Activated naive CD4-positive, alpha-beta T cell treated with anti-CD3 and anti-CD28 coated beads, Interleukin-2, amount 50 U/mL, for 72 hours (primary cell): ENCODE measurements around the gene TRDMT1. TPM values are rescaled to one million over a fixed set of nuclear protein-coding genes. Genes with fewer than 3 reads are reported as not detected.

Experiments used
- ATAC-seq, 2 donors: fragments of 150-1000 bp; cut with Tn5 transposase; 2 replicates each; pipeline ENCODE4 v1.10.0; 2021; ENCODE audit warnings: mild to moderate bottlenecking in 2 of 2, moderate library complexity in 2 of 2
- DNase-seq, 2 donors: peaks; one replicate each; pipeline ENCODE4 v3.0.0; 2021 to 2022; ENCODE audit warnings: low spot score in 2 of 2
- H3K27ac Mint-ChIP-seq, 2 donors: one replicate each; pipeline ENCODE4 v1.8.0; 2022; ENCODE audit warnings: mild to moderate bottlenecking in 2 of 2, mixed read lengths in 2 of 2
- H3K36me3 Mint-ChIP-seq, 2 donors: one replicate each; pipeline ENCODE4 v1.8.0; 2022; ENCODE audit warnings: mixed read lengths in 2 of 2
- H3K9me3 Mint-ChIP-seq, 2 donors: one replicate each; pipeline ENCODE4 v1.8.0; 2022; ENCODE audit warnings: mixed read lengths in 2 of 2
- total RNA-seq, 2 donors: library from RNA; stranded (reverse); gene quantifications; one replicate each; pipeline ENCODE4 v1.2.3, GENCODE V29; 2022

Gene TRDMT1
- total RNA-seq, 2 donors from 2014 or later, result 7.1 to 9.4 TPM

- no peak for DNase-seq
- peaks cover 0 to 4% of the 10 kb centered on the region in 2 donors for H3K36me3 Mint-ChIP-seq
- no peak for ATAC-seq
- peak overlapping the region; percentile 99 for H3K27ac Mint-ChIP-seq
- H3K9me3 Mint-ChIP-seq, result no peaks in the 10 kb centered on the region
These were observed 1.2 kb downstream of the TRDMT1 start for GRCh38 chr10:17200001-17200911.

GRCh38 chr10:17199351-17199804 lies 2.1 kb downstream of the TRDMT1 start:
- Mint-ChIP-seq H3K36me3 (peaks cover 0 to 4% of the 10 kb centered on the region in 2 donors), H3K27ac (no peak overlapping the region), H3K9me3 (no peaks in the 10 kb centered on the region)
- ATAC-seq, result no peak
- no peak for DNase-seq

GRCh38 chr10:17196573-17196972 lies 4.9 kb downstream of the TRDMT1 start:
- H3K9me3 Mint-ChIP-seq, result no peaks in the 10 kb centered on the region
- ATAC-seq (no peak), DNase-seq (no peak)
- peaks cover 0 to 4% of the 10 kb centered on the region in 2 donors for H3K36me3 Mint-ChIP-seq
- no peak overlapping the region for H3K27ac Mint-ChIP-seq

GRCh38 chr10:17196045-17196444 lies 5.4 kb downstream of the TRDMT1 start:
- Mint-ChIP-seq H3K36me3 (peaks cover 0 to 2% of the 10 kb centered on the region in 2 donors), H3K27ac (no peak overlapping the region), H3K9me3 (no peaks in the 10 kb centered on the region)
- DNase-seq (no peak), ATAC-seq (no peak)

- H3K27ac Mint-ChIP-seq, result no peak overlapping the region
- H3K36me3 Mint-ChIP-seq, result no peaks in the 10 kb centered on the region
- H3K9me3 Mint-ChIP-seq, result no peaks in the 10 kb centered on the region
- DNase-seq (no peak), ATAC-seq (no peak)
These were observed 6.4 kb downstream of the TRDMT1 start for GRCh38 chr10:17195083-17195482.

- peak overlapping the region in 1 of 2 donors; percentile 17 for H3K27ac Mint-ChIP-seq
- H3K9me3 Mint-ChIP-seq, result no peaks in the 10 kb centered on the region
- H3K36me3 Mint-ChIP-seq, result no peaks in the 10 kb centered on the region
- DNase-seq, result no peak
- ATAC-seq, result no peak
These were observed 10.9 kb downstream of the TRDMT1 start for GRCh38 chr10:17190602-17191001.

- ATAC-seq (no peak), DNase-seq (no peak)
- H3K27ac Mint-ChIP-seq, result no peak overlapping the region
- no peaks in the 10 kb centered on the region for H3K36me3 Mint-ChIP-seq
- H3K9me3 Mint-ChIP-seq, result no peaks in the 10 kb centered on the region
These were observed 12.8 kb downstream of the TRDMT1 start for GRCh38 chr10:17188644-17189172.

- Mint-ChIP-seq H3K36me3 (no peaks in the 10 kb centered on the region), H3K9me3 (no peaks in the 10 kb centered on the region), H3K27ac (no peak overlapping the region)
- DNase-seq (no peak), ATAC-seq (no peak)
These were observed 15.6 kb downstream of the TRDMT1 start for GRCh38 chr10:17185873-17186272.

GRCh38 chr10:17183110-17183509 lies 18.4 kb downstream of the TRDMT1 start:
- H3K27ac Mint-ChIP-seq, result no peak overlapping the region
- ATAC-seq (no peak), DNase-seq (no peak)
- no peaks in the 10 kb centered on the region for H3K9me3 Mint-ChIP-seq
- H3K36me3 Mint-ChIP-seq, result no peaks in the 10 kb centered on the region

GRCh38 chr10:17181751-17182150 lies 19.7 kb downstream of the TRDMT1 start:
- no peaks in the 10 kb centered on the region for H3K36me3 Mint-ChIP-seq
- no peak for ATAC-seq
- DNase-seq, result no peak
- H3K27ac Mint-ChIP-seq, result no peak overlapping the region
- H3K9me3 Mint-ChIP-seq, result no peaks in the 10 kb centered on the region

GRCh38 chr10:17181110-17181509 lies 20.4 kb downstream of the TRDMT1 start:
- Mint-ChIP-seq H3K36me3 (no peaks in the 10 kb centered on the region), H3K27ac (no peak overlapping the region), H3K9me3 (no peaks in the 10 kb centered on the region)
- no peak for ATAC-seq
- DNase-seq, result no peak

GRCh38 chr10:17179002-17179401 lies 22.5 kb downstream of the TRDMT1 start:
- H3K9me3 Mint-ChIP-seq, result no peaks in the 10 kb centered on the region
- no peak overlapping the region for H3K27ac Mint-ChIP-seq
- no peak for DNase-seq
- ATAC-seq, result no peak
- H3K36me3 Mint-ChIP-seq, result no peaks in the 10 kb centered on the region

- no peak overlapping the region for H3K27ac Mint-ChIP-seq
These were observed 23.5 kb downstream of the TRDMT1 start for GRCh38 chr10:17178006-17178405.

GRCh38 chr10:17177014-17177413 lies 24.5 kb downstream of the TRDMT1 start:
- H3K36me3 Mint-ChIP-seq, result no peaks in the 10 kb centered on the region
- no peaks in the 10 kb centered on the region for H3K9me3 Mint-ChIP-seq
- DNase-seq, result no peak
- H3K27ac Mint-ChIP-seq, result no peak overlapping the region
- no peak for ATAC-seq

More at GRCh38 chr10:17178006-17178405, 23.5 kb downstream of the TRDMT1 start:
- DNase-seq (no peak), ATAC-seq (no peak)
- no peaks in the 10 kb centered on the region for H3K9me3 Mint-ChIP-seq
- no peaks in the 10 kb centered on the region for H3K36me3 Mint-ChIP-seq

GRCh38 chr10:17176091-17176490 lies 25.4 kb downstream of the TRDMT1 start:
- DNase-seq (no peak), ATAC-seq (no peak)
- Mint-ChIP-seq H3K36me3 (no peaks in the 10 kb centered on the region), H3K9me3 (no peaks in the 10 kb centered on the region), H3K27ac (no peak overlapping the region)

- Mint-ChIP-seq H3K36me3 (no peaks in the 10 kb centered on the region), H3K27ac (peak overlapping the region; percentile 6 to 84), H3K9me3 (no peaks in the 10 kb centered on the region)
- DNase-seq (no peak), ATAC-seq (peak in 1 of 2 donors; percentile 77)
These were observed 25.9 kb downstream of the TRDMT1 start for GRCh38 chr10:17175551-17175950.

GRCh38 chr10:17174626-17175025 lies 26.8 kb downstream of the TRDMT1 start:
- Mint-ChIP-seq H3K9me3 (no peaks in the 10 kb centered on the region), H3K36me3 (no peaks in the 10 kb centered on the region), H3K27ac (no peak overlapping the region)
- ATAC-seq (no peak), DNase-seq (no peak)
